ENCODE data around the gene SRSF8. TPM values are rescaled to one million over a fixed set of nuclear protein-coding genes. Genes with fewer than 3 reads are reported as not detected.

Gene SRSF8
- total RNA-seq, 1 donor from 2014 or later: 42.9 TPM

- no peaks in the 10 kb centered on the region for H3K9me3 ChIP-seq
- H3K4me3 ChIP-seq: no peak overlapping the region
- H3K4me1 ChIP-seq: peaks cover 19% of the 10 kb centered on the region
- DNase-seq: no peak
- TF ChIP-seq, protein P1, sequence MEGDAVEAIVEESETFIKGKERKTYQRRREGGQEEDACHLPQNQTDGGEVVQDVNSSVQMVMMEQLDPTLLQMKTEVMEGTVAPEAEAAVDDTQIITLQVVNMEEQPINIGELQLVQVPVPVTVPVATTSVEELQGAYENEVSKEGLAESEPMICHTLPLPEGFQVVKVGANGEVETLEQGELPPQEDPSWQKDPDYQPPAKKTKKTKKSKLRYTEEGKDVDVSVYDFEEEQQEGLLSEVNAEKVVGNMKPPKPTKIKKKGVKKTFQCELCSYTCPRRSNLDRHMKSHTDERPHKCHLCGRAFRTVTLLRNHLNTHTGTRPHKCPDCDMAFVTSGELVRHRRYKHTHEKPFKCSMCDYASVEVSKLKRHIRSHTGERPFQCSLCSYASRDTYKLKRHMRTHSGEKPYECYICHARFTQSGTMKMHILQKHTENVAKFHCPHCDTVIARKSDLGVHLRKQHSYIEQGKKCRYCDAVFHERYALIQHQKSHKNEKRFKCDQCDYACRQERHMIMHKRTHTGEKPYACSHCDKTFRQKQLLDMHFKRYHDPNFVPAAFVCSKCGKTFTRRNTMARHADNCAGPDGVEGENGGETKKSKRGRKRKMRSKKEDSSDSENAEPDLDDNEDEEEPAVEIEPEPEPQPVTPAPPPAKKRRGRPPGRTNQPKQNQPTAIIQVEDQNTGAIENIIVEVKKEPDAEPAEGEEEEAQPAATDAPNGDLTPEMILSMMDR (IDR thresholded peaks at IDR 0.05): no peak
- intact Hi-C loops (cut with DNase I): no loop called here
- H3K27ac ChIP-seq: no peak overlapping the region
- no peaks in the 10 kb centered on the region for H3K36me3 ChIP-seq
- no peaks in the 10 kb centered on the region for H3K27me3 ChIP-seq (ENCODE audit: low read depth)
- ATAC-seq: no peak
These were observed 18.5 kb downstream of the SRSF8 start for GRCh38 chr11:95085117-95085816.

GRCh38 chr11:95086151-95086550 is 19.4 kb downstream of the SRSF8 start:
- DNase-seq (no peak), ATAC-seq (no peak)
- H3K27ac ChIP-seq: no peak overlapping the region
- H3K27me3 ChIP-seq (ENCODE audit: low read depth): no peaks in the 10 kb centered on the region
- no peak overlapping the region for H3K4me3 ChIP-seq
- intact Hi-C loops (cut with DNase I): no loop called here
- H3K9me3 ChIP-seq: no peaks in the 10 kb centered on the region
- no peaks in the 10 kb centered on the region for H3K36me3 ChIP-seq
- TF ChIP-seq, protein P1 (IDR thresholded peaks at IDR 0.05): no peak
- peaks cover 25% of the 10 kb centered on the region for H3K4me1 ChIP-seq

DNA sequence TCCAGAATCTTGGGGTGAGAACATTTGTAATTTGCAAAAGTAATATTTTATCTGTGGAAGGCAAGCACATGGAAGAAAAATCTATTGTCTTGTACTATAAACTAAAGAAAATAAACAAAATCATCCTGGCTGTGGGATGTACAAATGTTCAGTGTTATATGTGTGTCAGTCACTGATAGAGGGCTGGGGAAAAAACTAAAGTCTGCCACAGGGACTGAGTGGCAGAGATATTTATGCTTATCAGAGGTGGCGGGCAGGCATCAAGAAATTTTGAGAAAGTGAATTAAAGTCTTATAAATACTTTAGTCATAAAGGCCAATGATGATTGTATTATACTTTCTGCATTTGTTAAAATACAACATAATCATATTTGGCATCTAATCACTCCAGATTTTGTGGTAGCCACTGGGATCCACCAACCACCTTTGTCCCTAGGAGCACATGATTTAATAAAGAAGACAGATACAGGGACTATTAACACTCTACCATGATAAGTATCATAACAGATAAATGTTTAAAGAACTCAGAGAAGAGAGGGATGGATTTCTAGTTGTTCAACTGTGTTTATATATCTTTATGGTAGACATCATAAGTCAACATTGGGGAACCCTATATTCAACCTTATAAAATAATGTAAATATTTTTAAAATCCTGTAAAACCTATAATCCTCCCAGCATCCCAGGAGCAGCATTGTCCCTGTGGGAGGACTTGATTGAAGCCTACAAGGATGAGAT is 20.3 kb downstream of the SRSF8 start:
- no peak overlapping the region for H3K4me3 ChIP-seq
- ATAC-seq: no peak
- no peaks in the 10 kb centered on the region for H3K9me3 ChIP-seq
- H3K36me3 ChIP-seq: no peaks in the 10 kb centered on the region
- TF ChIP-seq, protein P1 (IDR thresholded peaks at IDR 0.05): no peak
- peaks cover 27% of the 10 kb centered on the region for H3K4me1 ChIP-seq
- no peaks in the 10 kb centered on the region for H3K27me3 ChIP-seq (ENCODE audit: low read depth)
- no peak for DNase-seq
- no peak overlapping the region for H3K27ac ChIP-seq
- intact Hi-C loops (cut with DNase I): no loop called here

DNA sequence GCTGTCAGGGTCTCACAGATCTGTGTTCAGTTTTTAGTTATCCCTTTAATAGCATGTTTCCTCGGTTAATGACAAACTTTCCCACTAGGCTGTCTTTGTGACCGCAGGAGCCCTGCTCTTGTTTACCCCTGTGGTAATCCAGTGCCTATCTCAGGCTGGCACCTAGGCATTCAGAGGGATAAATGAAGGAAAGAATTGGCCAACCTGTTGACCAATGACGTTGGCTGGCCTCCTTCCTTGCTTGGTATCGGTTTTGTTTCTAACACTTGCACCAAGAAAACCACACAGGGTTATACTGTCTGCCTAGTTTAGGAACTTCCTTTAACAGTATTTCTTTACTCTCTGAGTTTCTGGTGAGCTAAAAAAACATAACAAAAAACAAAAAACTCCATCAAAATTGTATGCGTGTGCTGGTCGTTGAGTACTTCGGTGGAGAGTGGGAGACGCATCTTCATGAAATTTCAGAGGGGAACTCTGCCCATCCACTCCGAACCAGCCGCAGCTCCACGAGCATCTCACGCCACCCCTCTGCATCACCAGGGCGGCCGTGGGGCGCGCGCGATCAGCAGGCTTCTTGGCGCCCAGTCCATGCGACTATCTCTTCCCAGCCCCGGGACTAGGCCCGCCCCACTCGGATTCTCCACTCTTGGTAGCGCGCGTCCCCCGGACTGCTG is 22.4 kb downstream of the SRSF8 start:
- TF ChIP-seq, protein P1 (IDR thresholded peaks at IDR 0.05): no peak
- no peaks in the 10 kb centered on the region for H3K27me3 ChIP-seq (ENCODE audit: low read depth)
- H3K9me3 ChIP-seq: no peaks in the 10 kb centered on the region
- ATAC-seq (peak; percentile 68 to 74), DNase-seq (no peak)
- H3K4me1 ChIP-seq: peaks cover 42% of the 10 kb centered on the region
- peak overlapping the region; percentile 96 for H3K27ac ChIP-seq
- H3K4me3 ChIP-seq: peak overlapping the region; percentile 95
- intact Hi-C loops (cut with DNase I): no loop called here
- no peaks in the 10 kb centered on the region for H3K36me3 ChIP-seq

- Histone ChIP-seq H3K4me3 (peak within 1 kb of the TSS; percentile 95), H3K9me3 (no peaks in the 10 kb centered on the region), H3K27ac (peak within 1 kb of the TSS; percentile 96), H3K27me3 (ENCODE audit: low read depth) (no peaks in the 10 kb centered on the region), H3K36me3 (no peaks in the 10 kb centered on the region), H3K4me1 (peaks cover 42% of the 10 kb centered on the region)
- DNase-seq (peak; percentile 91), ATAC-seq (peak; percentile 99)
- intact Hi-C loops (cut with DNase I): no loop called here
- TF ChIP-seq, protein P1 (IDR thresholded peaks at IDR 0.05): no peak
These were observed 23.2 kb downstream of the SRSF8 start, which contains the start of gene ENDOD1 for GRCh38 chr11:95089620-95090542. Gene ENDOD1 (plus strand): TSS chr11:95089846. CDS start chr11:95089928, 82 bp downstream.
